ENCODE results near the gene SNCG.
"Not testable (repeated sequence)": the region's sequence is repeated elsewhere in the genome, so short reads cannot be mapped to it uniquely, and the experiment has no call there.

SNCG gene

DNA sequence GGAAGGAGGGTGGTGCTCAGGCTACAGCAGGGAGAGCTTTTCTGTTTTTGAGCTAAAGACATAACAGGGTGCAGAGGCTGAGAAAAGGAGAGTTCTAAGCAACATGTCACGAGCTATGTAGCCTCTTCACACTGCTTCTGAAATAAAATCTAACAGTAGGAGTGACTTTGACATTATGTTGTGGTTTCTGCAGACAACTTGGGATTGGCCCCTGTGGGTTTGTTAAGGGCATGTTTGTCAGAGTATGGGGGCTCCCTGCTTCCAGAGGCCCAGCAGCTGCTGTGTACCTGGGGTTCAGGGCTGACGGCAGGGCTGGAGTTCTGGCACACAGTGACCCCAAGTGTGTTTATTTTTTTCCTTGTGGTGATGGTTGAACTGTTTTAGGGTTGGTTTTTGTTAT is 25.7 kb upstream of the SNCG start:
- no peak for TF ChIP-seq ZFX (IDR thresholded peaks at IDR 0.05)
- TF ChIP-seq, protein P1, sequence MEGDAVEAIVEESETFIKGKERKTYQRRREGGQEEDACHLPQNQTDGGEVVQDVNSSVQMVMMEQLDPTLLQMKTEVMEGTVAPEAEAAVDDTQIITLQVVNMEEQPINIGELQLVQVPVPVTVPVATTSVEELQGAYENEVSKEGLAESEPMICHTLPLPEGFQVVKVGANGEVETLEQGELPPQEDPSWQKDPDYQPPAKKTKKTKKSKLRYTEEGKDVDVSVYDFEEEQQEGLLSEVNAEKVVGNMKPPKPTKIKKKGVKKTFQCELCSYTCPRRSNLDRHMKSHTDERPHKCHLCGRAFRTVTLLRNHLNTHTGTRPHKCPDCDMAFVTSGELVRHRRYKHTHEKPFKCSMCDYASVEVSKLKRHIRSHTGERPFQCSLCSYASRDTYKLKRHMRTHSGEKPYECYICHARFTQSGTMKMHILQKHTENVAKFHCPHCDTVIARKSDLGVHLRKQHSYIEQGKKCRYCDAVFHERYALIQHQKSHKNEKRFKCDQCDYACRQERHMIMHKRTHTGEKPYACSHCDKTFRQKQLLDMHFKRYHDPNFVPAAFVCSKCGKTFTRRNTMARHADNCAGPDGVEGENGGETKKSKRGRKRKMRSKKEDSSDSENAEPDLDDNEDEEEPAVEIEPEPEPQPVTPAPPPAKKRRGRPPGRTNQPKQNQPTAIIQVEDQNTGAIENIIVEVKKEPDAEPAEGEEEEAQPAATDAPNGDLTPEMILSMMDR (conservative IDR thresholded peaks at IDR 0.05), result no peak
- H3K27ac ChIP-seq, result no peak overlapping the region

DNA sequence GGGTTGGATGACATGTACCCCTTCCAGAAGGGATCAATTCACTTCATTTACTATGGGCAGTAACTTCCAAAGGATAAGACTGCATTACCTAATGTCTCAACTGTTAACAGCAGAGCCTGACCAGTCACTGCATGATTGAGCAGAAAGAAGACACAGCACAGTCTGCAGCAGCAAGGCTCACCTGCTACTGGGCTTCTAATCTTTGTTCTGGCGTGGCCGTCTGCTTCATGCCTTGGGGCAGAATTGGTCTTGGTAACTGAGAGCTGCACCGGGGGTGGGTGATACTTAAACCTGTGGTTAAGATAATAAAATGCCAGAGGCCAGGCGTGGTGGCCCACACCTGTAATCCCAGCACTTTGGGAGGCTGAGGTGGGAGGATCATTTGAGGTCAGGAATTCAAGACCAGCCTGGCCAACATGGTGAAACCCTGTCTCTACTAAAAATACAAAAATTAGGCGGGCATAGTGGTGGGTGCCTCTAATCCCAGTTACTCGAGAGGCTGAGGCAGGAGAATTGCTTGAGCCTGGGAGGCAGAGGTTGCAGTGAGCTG is 24.2 kb upstream of the SNCG start:
- H3K27ac ChIP-seq, result not testable (repeated sequence)

DNA sequence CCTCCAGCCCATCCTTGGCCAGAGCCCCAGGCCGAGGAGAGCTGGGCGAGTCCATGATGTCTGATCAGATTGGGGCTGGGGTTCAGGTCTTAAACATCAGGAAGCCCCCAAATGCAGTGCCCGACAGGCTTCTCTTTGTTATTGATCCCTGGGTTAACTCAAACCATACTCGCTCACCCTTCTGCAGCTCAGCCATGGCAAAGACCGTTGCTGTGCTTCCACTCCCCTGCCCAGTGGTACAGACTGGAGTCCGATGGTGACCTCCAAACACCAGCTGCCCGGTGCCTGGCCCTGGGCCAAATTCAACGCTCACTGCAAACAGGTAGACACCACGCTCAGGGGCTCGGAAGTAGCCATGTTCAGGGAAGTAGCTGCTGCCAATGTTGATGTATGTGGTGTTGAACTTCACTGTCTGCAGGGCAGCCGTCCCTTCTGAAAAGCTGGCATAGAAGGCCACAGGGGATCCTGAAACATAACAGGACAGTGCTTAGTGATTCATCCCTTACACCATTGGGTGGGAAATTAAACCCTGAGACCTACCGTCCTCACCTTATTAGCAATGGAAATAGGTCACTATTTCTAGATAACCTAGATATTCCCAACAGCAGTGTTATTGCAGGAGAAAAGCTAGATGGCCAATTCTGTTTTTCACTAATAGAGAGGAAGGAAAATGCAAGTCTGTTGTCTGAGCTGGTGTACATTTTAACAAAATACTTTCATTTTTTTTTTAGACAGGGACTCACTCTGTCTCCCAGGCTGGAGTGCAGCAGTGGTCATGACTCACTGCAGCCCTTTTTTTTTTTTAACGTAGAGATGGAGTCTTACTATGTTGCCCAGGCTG is 21.5 kb upstream of the SNCG start:
- no peak for TF ChIP-seq ZFX (IDR thresholded peaks at IDR 0.05)
- TF ChIP-seq, protein P1 (conservative IDR thresholded peaks at IDR 0.05), result no peak
- no peak overlapping the region for H3K27ac ChIP-seq

DNA sequence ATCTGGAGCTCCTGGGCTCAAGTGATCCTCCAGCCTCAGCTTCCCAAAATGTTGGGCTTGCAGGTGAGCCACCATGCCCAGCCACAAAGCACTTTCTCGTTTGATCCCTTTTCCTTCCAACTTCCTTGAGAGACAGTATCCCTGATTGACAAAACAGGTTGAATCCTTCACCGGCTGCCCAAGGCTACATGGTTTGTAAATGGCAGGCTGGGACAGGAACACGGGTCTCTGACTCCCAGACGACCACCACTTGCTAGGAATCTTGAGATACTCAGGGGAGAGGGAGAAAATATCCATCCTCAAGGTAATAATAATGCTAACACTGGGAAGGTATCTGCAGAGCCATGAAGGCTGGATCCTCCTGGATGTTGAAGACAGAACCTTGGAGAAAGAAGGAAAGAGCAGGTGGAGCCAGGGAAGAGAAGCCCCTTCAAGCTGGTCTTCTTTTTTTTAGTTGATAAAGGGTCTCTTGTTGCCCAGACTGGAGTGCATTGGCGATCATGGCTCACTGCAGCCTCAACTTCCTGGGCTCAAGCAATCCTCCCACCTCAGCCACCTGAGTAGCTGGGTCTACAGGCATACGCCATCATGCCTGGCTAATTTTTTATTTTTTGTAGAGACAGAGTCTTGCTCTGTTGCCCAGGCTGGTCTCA is 20.8 kb upstream of the SNCG start:
- TF ChIP-seq, protein P1 (conservative IDR thresholded peaks at IDR 0.05), result no peak
- no peak for TF ChIP-seq ZFX (IDR thresholded peaks at IDR 0.05)

DNA sequence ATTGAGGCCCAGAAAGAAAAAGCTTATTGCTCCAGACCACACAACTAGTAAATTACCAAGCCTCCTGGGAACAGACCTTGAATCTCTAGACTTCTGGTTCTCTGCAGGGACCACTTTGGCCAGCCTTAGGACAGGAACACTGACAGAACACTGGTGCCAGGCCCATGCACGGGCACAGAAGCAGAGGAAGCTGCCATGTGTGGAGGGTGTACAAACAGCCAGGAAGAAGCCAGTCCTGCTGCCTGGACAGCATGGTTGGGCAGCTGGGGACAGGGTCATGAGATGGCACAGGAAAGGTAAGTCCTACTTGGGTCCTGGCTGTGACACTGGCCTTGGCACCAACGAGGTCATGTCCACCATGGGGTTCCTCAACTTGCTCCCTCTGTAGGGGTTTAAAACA is 20.1 kb upstream of the SNCG start:
- H3K27ac ChIP-seq, result no peak overlapping the region
- TF ChIP-seq ZFX (IDR thresholded peaks at IDR 0.05), result no peak
- TF ChIP-seq, protein P1 (conservative IDR thresholded peaks at IDR 0.05), result no peak

More for the DNA sequence above, 20.8 kb upstream of the SNCG start:
- no peak overlapping the region for H3K27ac ChIP-seq

DNA sequence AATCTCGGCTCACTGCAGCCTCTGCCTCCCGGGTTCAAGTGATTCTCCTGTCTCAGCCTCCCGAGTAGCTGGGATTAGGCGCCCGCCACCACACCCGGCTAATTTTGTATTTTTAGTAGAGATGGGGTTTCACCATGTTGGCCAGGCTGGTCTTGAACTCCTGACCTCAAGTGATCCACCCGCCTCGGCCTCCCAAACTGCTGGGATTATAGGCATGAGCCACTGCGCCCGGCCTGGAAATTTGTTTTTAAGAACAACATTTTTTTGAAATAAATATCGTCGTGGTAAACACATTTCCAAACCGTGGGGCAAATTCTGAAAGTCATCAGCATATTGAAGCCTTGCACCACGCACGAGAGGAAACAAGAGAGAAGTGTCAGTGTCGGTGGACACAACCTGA is 18.3 kb upstream of the SNCG start:
- H3K27ac ChIP-seq, result peak overlapping the region; percentile 7; the same call in 1 of the 2 replicates

DNA sequence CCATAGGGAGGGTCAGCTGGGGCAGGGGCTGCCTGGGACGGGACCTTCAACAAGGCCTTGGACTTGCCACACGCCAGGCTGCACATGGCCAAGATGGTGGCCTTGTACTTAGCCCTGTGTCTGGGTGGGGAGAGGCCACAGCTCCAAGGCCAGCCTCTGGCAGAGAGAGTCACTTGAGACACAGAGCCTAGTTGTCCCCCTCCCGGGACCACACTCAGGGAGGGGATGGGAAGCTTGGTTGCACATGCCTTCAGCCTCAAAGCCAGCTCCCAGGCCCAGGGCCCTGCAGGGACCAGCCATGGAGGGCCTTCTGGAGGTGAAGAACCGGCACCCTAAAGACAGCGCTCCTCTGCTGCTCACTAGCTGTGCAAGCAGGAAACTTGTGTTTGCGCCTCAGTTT is 17.7 kb upstream of the SNCG start:
- TF ChIP-seq, protein P1 (conservative IDR thresholded peaks at IDR 0.05), result no peak
- no peak for TF ChIP-seq ZFX (IDR thresholded peaks at IDR 0.05)
- H3K27ac ChIP-seq, result no peak overlapping the region

DNA sequence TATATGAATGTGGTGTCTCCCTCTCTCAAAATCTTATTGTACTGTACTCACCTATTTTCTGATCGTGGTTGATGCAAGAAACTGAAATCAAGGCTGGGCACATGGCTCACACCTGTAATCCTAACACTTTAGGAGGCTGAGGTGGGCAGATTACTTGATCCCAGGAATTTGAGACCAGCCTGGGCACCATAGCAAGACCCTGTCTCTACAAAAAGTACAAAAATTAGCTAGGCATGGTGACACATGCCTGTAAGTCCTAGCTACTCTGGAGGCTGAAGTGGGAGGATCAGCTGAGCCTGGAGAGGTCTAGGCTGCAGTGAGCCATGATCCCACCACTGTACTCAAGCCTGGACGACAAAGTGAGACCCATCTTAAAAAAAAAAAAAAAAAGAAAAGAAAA is 17.0 kb upstream of the SNCG start:
- H3K27ac ChIP-seq, result no peak overlapping the region
- TF ChIP-seq, protein P1 (conservative IDR thresholded peaks at IDR 0.05), result no peak
- no peak for TF ChIP-seq ZFX (IDR thresholded peaks at IDR 0.05)

Measured in C4-2B (cell line).